GM13977 (cell line): ENCODE measurements around the gene VWC2L.

Experiments used
- DNase-seq: peaks from one replicate; pipeline ENCODE4 v3.0.0; 2012; ENCODE audit warnings: low spot score
- CTCF ChIP-seq: IDR thresholded peaks from 2 replicates; pipeline ENCODE4 v1.5.1; 2012; ENCODE audit warnings: mild to moderate bottlenecking, control low read depth; ENCODE audit not compliant: insufficient read depth; ENCODE audit errors: extremely low read depth, missing control alignments
- in situ Hi-C: fragments of 300-500 bp; cut with MboI; formaldehyde crosslinking; loops from one replicate; pipeline ENCODE4 v1.12.0; 2022; ENCODE audit warnings: low sequenced_read_pairs, low pct_unique_long_range_greater_than_20kb, mixed read lengths, inconsistent platforms; ENCODE audit not compliant: unreplicated experiment

VWC2L gene

GRCh38 chr2:214604861-214605260 is 194.0 kb downstream of the VWC2L start:
- no peak for TF ChIP-seq CTCF
- in situ Hi-C loops, result no loop called here
- DNase-seq, result no peak

DNA sequence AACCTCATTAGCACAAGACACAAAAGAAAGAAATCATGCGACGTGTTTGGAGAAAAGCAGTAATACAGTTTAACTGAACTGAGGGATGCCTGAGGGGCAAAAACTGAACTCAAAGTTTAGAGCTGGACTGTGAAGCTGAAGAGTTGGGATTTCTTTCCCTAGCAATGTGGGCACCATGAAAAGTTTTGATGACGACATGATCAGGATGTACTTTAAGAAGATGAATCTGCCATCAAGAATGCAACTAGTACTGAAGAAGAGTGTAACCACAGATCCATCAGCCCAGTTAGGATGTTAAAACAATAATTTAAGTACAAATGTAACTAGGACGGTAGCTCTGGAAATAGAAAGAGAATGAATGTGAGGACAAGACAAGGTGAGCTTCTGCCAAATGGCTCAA is 196.2 kb downstream of the VWC2L start:
- no peak for DNase-seq
- in situ Hi-C loops, result no loop called here
- no peak for TF ChIP-seq CTCF

- no peak for TF ChIP-seq CTCF
- no peak for DNase-seq
- in situ Hi-C loops, result no loop called here
These were observed 200.2 kb downstream of the VWC2L start for GRCh38 chr2:214611015-214611414.

- no peak for DNase-seq
- TF ChIP-seq CTCF, result no peak
- in situ Hi-C loops, result no loop called here
These were observed 213.4 kb downstream of the VWC2L start for GRCh38 chr2:214624166-214624760.

DNA sequence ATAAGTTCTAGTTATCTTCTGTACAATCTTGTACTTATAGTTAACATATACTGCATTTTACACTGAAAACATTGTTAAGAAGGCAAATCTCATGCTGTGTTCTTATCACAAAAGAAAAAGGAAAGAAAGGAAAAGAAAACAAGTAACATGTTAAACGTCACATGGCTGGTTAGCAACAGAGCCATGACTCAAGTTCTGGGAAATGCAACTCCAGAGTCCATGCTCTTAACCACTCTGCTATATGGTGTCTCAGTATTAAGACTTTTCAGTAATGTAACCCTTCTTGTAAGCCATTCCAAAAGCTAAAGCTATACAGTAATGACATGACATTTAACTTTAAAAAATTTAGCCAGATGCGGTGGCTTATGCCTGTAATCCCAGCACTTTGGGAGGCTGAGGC is 217.2 kb downstream of the VWC2L start:
- no peak for TF ChIP-seq CTCF
- in situ Hi-C loops, result no loop called here
- DNase-seq, result no peak
